ENCODE measurements around the gene CRLF3.

The CRLF3 gene, protein sequence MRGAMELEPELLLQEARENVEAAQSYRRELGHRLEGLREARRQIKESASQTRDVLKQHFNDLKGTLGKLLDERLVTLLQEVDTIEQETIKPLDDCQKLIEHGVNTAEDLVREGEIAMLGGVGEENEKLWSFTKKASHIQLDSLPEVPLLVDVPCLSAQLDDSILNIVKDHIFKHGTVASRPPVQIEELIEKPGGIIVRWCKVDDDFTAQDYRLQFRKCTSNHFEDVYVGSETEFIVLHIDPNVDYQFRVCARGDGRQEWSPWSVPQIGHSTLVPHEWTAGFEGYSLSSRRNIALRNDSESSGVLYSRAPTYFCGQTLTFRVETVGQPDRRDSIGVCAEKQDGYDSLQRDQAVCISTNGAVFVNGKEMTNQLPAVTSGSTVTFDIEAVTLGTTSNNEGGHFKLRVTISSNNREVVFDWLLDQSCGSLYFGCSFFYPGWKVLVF

DNA sequence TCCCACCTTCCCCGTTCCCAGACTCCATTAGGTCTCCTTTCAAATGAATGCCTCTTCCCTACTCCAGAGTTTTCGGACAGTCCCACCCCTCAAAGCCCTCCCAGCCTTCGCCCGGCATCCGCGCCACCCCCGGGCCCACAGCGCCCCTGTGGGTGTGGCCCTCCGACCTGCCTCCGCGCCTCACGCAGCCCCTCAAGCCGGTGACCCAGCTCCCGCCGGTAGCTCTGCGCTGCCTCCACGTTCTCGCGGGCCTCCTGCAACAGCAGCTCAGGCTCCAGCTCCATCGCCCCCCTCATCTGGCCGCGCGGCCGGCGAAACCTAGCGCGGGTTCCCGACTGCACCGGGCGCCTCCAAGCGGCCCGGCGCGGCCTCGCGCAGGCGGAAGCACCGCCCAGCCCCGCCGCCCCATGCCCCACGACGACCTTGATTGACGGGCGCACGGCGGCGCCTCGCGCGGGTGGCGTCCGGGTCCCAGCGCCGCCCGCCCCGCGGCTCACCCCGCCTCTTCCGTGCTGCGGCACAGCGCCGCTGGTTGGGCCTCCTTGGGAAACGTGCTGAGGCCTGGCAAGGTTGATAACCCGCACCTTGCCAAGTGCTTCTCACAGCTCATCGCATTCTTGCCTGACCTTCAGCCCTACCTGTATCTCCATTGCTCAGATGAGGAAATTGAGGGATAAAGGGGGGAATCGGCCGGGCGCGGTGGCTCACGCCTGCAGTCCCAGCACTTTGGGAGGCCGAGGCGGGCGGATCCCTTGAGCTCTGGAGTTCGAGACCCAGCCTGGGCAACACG is at the start of gene CRLF3:
CRLF3 (minus strand) TSS at position 337 of the 790 bp plus-strand sequence; CDS start at position 296, 41 bp downstream.
- DNase-seq (ENCODE audit: extremely low spot score): peak; percentile 86
- ChIA-PET POLR2A (interaction anchor here (0.6 to 3.8 kb wide), 13 partner anchors 9 to 224 kb away, joined by 3 to 14 read pairs (median 3); no protein-coding TSS in a partner anchor), CTCF (interaction anchor here (0.6 to 2.8 kb wide), 10 partner anchors 12 to 1016 kb away, joined by 3 to 10 read pairs (median 4); no protein-coding TSS in a partner anchor)
- TF ChIP-seq, protein P1, sequence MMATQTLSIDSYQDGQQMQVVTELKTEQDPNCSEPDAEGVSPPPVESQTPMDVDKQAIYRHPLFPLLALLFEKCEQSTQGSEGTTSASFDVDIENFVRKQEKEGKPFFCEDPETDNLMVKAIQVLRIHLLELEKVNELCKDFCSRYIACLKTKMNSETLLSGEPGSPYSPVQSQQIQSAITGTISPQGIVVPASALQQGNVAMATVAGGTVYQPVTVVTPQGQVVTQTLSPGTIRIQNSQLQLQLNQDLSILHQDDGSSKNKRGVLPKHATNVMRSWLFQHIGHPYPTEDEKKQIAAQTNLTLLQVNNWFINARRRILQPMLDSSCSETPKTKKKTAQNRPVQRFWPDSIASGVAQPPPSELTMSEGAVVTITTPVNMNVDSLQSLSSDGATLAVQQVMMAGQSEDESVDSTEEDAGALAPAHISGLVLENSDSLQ (IDR thresholded peaks at IDR 0.05): peak; percentile 94
- 0 out of 2 replicates have a peak, but pooled peaks have one; percentile 1 for TF ChIP-seq FOXM1 (IDR thresholded peaks at IDR 0.05; ENCODE audit: borderline replicate concordance)
- no peak for TF ChIP-seq SUZ12 (IDR thresholded peaks at IDR 0.05)
- no peak for TF ChIP-seq HDGF (IDR thresholded peaks at IDR 0.05; ENCODE audit: borderline replicate concordance)
- TF ChIP-seq ELF4 (IDR thresholded peaks at IDR 0.05): no peak
- TF ChIP-seq L3MBTL2 (conservative IDR thresholded peaks at IDR 0.05): peak; percentile 51; the same call in 1 of the 2 replicates

DNA sequence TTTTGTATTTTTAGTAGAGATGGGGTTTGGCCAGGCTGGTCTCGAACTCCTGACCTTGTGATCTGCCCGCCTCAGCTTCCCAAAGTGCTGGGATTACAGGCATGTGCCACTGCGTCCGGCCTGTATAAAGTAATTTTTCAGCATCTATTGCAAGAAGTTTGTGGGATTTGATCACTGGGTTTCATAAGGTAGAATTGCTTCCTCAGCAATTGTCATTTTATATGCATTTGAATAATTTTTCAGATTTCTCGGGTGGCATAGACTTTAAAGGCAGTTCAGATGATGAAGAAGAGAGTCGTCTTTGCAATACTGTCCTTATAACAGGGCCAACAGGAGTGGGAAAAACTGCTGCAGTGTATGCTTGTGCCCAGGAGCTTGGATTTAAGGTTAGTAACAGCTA is 44.5 kb upstream of the CRLF3 start:
- CTCF ChIA-PET: no interaction called here
- no peak for DNase-seq (ENCODE audit: extremely low spot score)
- POLR2A ChIA-PET: no interaction called here
- TF ChIP-seq ZNF384 (IDR thresholded peaks at IDR 0.05): no peak

DNA sequence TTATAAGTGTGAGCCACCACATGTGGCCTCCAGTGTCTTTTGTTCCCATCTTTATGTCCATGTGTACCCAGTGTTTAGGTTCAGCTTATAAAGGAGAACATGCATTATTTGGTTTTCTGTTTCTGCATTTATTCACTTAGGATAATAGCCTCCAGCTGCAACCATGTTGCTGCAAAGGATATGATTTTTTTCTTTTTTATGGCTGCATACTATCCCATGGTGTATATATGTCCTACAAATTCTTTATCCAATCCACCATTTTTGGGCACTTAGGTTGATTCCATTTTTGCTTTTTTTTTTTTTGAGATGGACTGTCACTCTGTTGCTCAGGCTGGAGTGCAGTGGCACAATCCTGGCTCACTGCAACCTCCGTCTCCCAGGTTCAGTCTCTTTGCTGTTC is 40.1 kb upstream of the CRLF3 start:
- TF ChIP-seq L3MBTL2 (conservative IDR thresholded peaks at IDR 0.05) (no peak), SUZ12 (IDR thresholded peaks at IDR 0.05) (no peak), ARNT (IDR thresholded peaks at IDR 0.05) (no peak), ZNF384 (IDR thresholded peaks at IDR 0.05) (no peak), TARDBP (IDR thresholded peaks at IDR 0.05) (no peak), HDGF (IDR thresholded peaks at IDR 0.05; ENCODE audit: borderline replicate concordance) (no peak), LEF1 (IDR thresholded peaks at IDR 0.05; ENCODE audit: borderline replicate concordance) (no peak), FOXK2 (IDR thresholded peaks at IDR 0.05) (no peak), FOXM1 (IDR thresholded peaks at IDR 0.05; ENCODE audit: borderline replicate concordance) (no peak), ELF4 (IDR thresholded peaks at IDR 0.05) (no peak), FOXA1 (IDR thresholded peaks at IDR 0.05) (no peak), CTBP1 (IDR thresholded peaks at IDR 0.05; ENCODE audit: borderline replicate concordance) (no peak), NFRKB (IDR thresholded peaks at IDR 0.05) (no peak), BHLHE40 (IDR thresholded peaks at IDR 0.05; ENCODE audit: borderline replicate concordance) (no peak), SP1 (IDR thresholded peaks at IDR 0.05) (no peak)
- TF ChIP-seq, protein P1 (IDR thresholded peaks at IDR 0.05): no peak
- ChIA-PET CTCF (no interaction called here), POLR2A (no interaction called here)
- DNase-seq (ENCODE audit: extremely low spot score): no peak

DNA sequence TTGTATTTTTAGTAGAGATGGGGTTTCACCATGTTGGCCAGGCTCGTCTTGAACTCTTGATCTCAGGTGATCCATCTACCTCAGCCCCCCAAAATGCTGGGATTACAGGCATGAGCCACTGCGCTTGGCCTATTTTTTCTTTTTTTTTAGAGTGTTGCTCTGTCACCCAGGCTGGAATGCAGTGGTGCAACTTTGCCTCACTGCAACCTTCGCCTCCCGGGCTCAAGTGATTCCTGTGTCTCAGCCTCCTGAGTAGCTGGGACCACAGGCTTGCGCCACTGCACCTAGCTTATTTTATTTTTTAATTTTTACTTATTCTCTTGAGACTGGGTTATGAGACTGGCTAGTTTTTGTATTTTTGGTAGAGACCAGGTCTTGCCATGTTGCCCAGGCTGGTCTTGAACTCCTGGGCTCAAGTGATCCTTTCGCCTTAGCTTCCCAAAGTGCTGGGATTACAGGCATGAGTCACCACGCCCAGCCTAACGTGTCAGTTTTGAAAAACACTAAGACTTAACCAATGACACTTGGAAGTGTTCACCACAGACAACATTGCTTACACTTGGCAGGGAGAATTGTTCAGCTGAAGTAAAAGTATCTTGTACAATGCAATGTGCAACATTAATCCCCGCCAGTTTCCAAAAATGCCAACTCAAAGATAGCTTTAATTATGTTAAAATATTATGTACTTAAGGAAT is 34.2 kb upstream of the CRLF3 start:
- TF ChIP-seq ELF4 (IDR thresholded peaks at IDR 0.05): no peak
- TF ChIP-seq TARDBP (IDR thresholded peaks at IDR 0.05): no peak
- TF ChIP-seq SP1 (IDR thresholded peaks at IDR 0.05): no peak
- no peak for TF ChIP-seq BHLHE40 (IDR thresholded peaks at IDR 0.05; ENCODE audit: borderline replicate concordance)
- no peak for TF ChIP-seq FOXA1 (IDR thresholded peaks at IDR 0.05)
- no peak for TF ChIP-seq LEF1 (IDR thresholded peaks at IDR 0.05; ENCODE audit: borderline replicate concordance)
- TF ChIP-seq SUZ12 (IDR thresholded peaks at IDR 0.05): no peak
- TF ChIP-seq HDGF (IDR thresholded peaks at IDR 0.05; ENCODE audit: borderline replicate concordance): no peak
- TF ChIP-seq ARNT (IDR thresholded peaks at IDR 0.05): no peak
- TF ChIP-seq CTBP1 (IDR thresholded peaks at IDR 0.05; ENCODE audit: borderline replicate concordance): no peak
- no peak for TF ChIP-seq FOXK2 (IDR thresholded peaks at IDR 0.05)
- TF ChIP-seq, protein P1 (IDR thresholded peaks at IDR 0.05): no peak
- TF ChIP-seq NFRKB (IDR thresholded peaks at IDR 0.05): no peak
- no peak for TF ChIP-seq L3MBTL2 (conservative IDR thresholded peaks at IDR 0.05)
- ChIA-PET CTCF (no interaction called here), POLR2A (interaction anchor here (0.9 to 1.3 kb wide), 2 partner anchors 8 to 40 kb away, joined by 3 to 5 read pairs; no protein-coding TSS in a partner anchor)
- no peak for DNase-seq (ENCODE audit: extremely low spot score)

DNA sequence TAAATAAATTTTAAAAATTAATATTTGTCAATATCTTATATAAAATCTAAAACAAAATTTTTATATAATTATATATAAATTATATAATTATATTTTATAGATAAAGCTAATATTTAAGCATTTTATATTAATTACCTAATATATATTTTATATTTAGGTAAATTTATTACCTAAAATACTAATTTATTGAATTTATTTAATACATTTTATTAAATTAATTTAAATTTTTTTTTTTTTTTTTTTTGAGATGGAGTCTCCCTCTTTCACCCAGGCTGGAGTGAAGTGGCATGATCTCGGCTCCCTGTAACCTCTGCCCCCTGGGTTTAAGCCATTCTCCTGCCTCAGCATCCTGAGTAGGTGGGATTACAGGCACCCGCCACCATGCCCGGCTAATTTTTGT is 29.7 kb upstream of the CRLF3 start:
- DNase-seq (ENCODE audit: extremely low spot score): no peak
- ChIA-PET CTCF (no interaction called here), POLR2A (no interaction called here)
- TF ChIP-seq LEF1 (IDR thresholded peaks at IDR 0.05; ENCODE audit: borderline replicate concordance): no peak
- TF ChIP-seq CTBP1 (IDR thresholded peaks at IDR 0.05; ENCODE audit: borderline replicate concordance): no peak
- no peak for TF ChIP-seq FOXA1 (IDR thresholded peaks at IDR 0.05)
- TF ChIP-seq ELF4 (IDR thresholded peaks at IDR 0.05): no peak
- no peak for TF ChIP-seq ARNT (IDR thresholded peaks at IDR 0.05)
- TF ChIP-seq FOXM1 (IDR thresholded peaks at IDR 0.05; ENCODE audit: borderline replicate concordance): no peak
- no peak for TF ChIP-seq HDGF (IDR thresholded peaks at IDR 0.05; ENCODE audit: borderline replicate concordance)
- TF ChIP-seq NFRKB (IDR thresholded peaks at IDR 0.05): no peak
- TF ChIP-seq ZNF384 (IDR thresholded peaks at IDR 0.05): no peak
- no peak for TF ChIP-seq BHLHE40 (IDR thresholded peaks at IDR 0.05; ENCODE audit: borderline replicate concordance)
- TF ChIP-seq FOXK2 (IDR thresholded peaks at IDR 0.05): no peak
- TF ChIP-seq SUZ12 (IDR thresholded peaks at IDR 0.05): no peak
- no peak for TF ChIP-seq L3MBTL2 (conservative IDR thresholded peaks at IDR 0.05)
- TF ChIP-seq TARDBP (IDR thresholded peaks at IDR 0.05): no peak
